ENCODE measurements around the gene HPCAL4.

GRCh38 chr1:39681999-39682398 lies 9.2 kb downstream of the HPCAL4 start:
- TF ChIP-seq, protein P1, sequence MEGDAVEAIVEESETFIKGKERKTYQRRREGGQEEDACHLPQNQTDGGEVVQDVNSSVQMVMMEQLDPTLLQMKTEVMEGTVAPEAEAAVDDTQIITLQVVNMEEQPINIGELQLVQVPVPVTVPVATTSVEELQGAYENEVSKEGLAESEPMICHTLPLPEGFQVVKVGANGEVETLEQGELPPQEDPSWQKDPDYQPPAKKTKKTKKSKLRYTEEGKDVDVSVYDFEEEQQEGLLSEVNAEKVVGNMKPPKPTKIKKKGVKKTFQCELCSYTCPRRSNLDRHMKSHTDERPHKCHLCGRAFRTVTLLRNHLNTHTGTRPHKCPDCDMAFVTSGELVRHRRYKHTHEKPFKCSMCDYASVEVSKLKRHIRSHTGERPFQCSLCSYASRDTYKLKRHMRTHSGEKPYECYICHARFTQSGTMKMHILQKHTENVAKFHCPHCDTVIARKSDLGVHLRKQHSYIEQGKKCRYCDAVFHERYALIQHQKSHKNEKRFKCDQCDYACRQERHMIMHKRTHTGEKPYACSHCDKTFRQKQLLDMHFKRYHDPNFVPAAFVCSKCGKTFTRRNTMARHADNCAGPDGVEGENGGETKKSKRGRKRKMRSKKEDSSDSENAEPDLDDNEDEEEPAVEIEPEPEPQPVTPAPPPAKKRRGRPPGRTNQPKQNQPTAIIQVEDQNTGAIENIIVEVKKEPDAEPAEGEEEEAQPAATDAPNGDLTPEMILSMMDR (IDR thresholded peaks at IDR 0.05; ENCODE audit: low read length), result no peak
- TF ChIP-seq EZH2 (optimal IDR thresholded peaks at IDR 0.05; ENCODE audit: low read depth, low read length), result no peak
